ENCODE results near the gene GPER1. TPM values are rescaled to one million over a fixed set of nuclear protein-coding genes. Genes with fewer than 3 reads are reported as not detected.

The GPER1 gene
- total RNA-seq, 1 donor from 2014 or later = 1.2 TPM

DNA sequence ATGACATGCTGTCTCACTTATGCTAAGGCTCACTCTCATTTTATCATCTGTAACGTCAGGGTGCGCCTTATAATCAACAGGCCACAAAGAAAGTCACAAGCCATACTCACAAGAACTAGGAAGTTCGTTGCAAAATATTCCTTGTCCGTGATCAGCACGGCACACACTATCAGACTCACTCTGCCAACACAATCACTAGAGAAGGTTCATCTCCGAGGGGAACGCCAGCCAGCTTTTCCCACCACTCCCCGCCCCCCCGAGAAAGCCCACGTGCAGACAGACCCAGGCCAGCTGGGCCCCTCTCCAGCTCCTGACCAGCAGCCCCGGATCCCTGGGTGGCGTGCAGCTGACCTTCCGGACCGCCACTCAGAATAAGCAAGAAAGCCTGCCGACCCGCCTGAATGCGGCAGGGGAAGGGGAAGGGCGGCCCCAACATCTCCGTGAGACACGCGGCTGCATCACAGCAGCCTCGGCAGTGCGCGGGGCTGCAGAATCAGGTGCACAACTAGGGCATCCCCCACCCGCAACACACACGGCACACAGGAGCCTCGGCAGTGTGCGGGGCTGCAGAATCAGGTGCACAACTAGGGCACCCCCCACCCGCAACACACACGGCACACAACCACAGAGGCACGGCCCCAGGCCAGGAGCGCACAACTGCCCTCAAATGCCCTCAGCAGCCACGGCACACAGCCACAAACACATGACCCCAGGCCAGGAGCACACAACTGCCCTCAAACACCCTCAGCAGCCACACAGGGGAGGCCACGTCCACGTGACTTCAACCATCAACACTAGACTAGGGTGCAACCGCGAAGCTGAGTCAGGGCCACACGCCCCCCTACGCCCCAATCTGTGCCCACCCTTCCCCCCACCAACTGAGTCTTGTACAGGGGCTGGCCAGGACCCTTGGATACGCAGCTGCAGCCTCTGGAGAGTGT lies 46.1 kb upstream of the GPER1 start:
- Mint-ChIP-seq H3K36me3 (no peaks in the 10 kb centered on the region), H3K27me3 (ENCODE audit: insufficient read depth, low read depth) (peaks cover 5% of the 10 kb centered on the region), H3K4me3 (peak overlapping the region; percentile 36), H3K9me3 (no peaks in the 10 kb centered on the region), H3K27ac (peak overlapping the region; percentile 87), H3K4me1 (peaks cover 52% of the 10 kb centered on the region)
- Histone ChIP-seq H3K4me3 (no peak overlapping the region), H3K4me1 (peaks cover 39% of the 10 kb centered on the region), H3K9me3 (ENCODE audit: low read depth) (no peaks in the 10 kb centered on the region), H3F3A (ENCODE audit: low read depth) (peaks cover 30% of the 10 kb centered on the region), H3K27me3 (no peaks in the 10 kb centered on the region), H4K20me1 (ENCODE audit: low read depth) (peaks cover 19% of the 10 kb centered on the region), H2AFZ (replicated peaks) (no peak overlapping the region), H3K4me2 (peak overlapping the region; percentile 42), H3K9ac (no peak overlapping the region), H3K27ac (no peak overlapping the region), H3K79me2 (ENCODE audit: low read depth) (peaks cover 38% of the 10 kb centered on the region), H3K36me3 (no peaks in the 10 kb centered on the region)
- peak; percentile 56 for DNase-seq (ENCODE audit: low spot score)
- TF ChIP-seq, protein P1, sequence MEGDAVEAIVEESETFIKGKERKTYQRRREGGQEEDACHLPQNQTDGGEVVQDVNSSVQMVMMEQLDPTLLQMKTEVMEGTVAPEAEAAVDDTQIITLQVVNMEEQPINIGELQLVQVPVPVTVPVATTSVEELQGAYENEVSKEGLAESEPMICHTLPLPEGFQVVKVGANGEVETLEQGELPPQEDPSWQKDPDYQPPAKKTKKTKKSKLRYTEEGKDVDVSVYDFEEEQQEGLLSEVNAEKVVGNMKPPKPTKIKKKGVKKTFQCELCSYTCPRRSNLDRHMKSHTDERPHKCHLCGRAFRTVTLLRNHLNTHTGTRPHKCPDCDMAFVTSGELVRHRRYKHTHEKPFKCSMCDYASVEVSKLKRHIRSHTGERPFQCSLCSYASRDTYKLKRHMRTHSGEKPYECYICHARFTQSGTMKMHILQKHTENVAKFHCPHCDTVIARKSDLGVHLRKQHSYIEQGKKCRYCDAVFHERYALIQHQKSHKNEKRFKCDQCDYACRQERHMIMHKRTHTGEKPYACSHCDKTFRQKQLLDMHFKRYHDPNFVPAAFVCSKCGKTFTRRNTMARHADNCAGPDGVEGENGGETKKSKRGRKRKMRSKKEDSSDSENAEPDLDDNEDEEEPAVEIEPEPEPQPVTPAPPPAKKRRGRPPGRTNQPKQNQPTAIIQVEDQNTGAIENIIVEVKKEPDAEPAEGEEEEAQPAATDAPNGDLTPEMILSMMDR (IDR thresholded peaks at IDR 0.05) = no peak
- TF ChIP-seq EZH2 (IDR thresholded peaks at IDR 0.05) (no peak), EZH2phosphoT487 (IDR thresholded peaks at IDR 0.05) (no peak)

DNA sequence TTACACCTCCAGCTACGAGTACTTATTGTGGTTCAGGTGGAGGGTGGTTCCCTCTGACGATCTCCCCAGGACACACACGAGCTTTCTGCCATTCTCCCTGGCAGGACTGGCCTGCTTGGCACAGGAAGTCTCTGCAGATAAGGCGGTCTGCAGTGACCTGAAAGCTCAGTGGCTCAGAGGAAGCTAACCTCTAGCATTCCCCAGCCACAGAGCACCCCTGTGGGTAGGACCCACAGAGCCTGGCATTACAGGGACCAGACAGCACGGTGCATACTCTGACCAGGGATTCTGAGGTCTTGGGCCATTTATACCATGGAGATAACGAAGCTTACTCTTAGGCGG lies 45.5 kb upstream of the GPER1 start:
- Histone ChIP-seq H3K4me3 (no peak overlapping the region), H3F3A (ENCODE audit: low read depth) (peaks cover 34% of the 10 kb centered on the region), H3K9me3 (ENCODE audit: low read depth) (no peaks in the 10 kb centered on the region), H2AFZ (replicated peaks) (no peak overlapping the region), H3K9ac (no peak overlapping the region), H3K4me2 (no peak overlapping the region), H3K36me3 (no peaks in the 10 kb centered on the region), H3K27ac (no peak overlapping the region), H3K27me3 (no peaks in the 10 kb centered on the region), H4K20me1 (ENCODE audit: low read depth) (peaks cover 26% of the 10 kb centered on the region), H3K79me2 (ENCODE audit: low read depth) (peaks cover 38% of the 10 kb centered on the region), H3K4me1 (peaks cover 45% of the 10 kb centered on the region)
- no peak for TF ChIP-seq EZH2phosphoT487 (IDR thresholded peaks at IDR 0.05)
- TF ChIP-seq EZH2 (IDR thresholded peaks at IDR 0.05) = no peak
- TF ChIP-seq, protein P1 (IDR thresholded peaks at IDR 0.05) = no peak
- Mint-ChIP-seq H3K9me3 (no peaks in the 10 kb centered on the region), H3K36me3 (no peaks in the 10 kb centered on the region), H3K27ac (no peak overlapping the region), H3K4me3 (no peak overlapping the region), H3K27me3 (ENCODE audit: insufficient read depth, low read depth) (peaks cover 5% of the 10 kb centered on the region), H3K4me1 (peaks cover 58% of the 10 kb centered on the region)
- DNase-seq (ENCODE audit: low spot score) = no peak

DNA sequence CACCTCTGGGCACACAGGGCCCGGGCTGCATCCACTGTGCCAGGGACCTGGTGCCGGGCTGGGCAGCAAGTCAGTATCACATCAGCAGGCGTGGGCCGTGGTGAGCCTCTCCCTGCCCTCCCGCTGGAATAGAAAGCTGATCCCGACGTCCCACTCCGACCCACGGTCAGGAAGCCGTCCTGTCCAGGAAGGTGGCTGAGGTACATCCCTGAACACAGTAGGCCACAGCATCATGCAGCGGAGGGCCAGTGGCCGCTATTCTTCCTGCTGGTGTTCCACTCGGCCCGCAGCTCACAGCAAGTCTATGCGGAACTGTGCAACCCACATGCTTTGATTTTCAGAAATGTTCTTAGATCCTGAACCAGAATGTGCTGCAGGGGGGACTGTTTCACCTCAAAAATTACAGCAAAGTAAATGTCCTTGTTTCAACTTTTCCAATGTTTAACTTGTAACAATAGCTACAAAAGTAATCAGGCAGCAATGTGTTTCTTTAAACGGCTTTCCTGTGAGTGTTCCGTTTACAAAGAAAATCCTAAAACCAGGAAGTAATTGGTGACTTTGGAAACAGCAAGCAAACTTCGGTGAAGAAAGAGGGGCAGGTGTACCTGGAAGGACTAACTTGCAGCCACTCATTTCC lies 44.2 kb upstream of the GPER1 start:
- Histone ChIP-seq H3K27ac (peak overlapping the region; percentile 72), H3K36me3 (no peaks in the 10 kb centered on the region)

More for the DNA sequence above, 44.2 kb upstream of the GPER1 start:
- Mint-ChIP-seq H3K4me3 (peak overlapping the region; percentile 79), H3K36me3 (no peaks in the 10 kb centered on the region), H3K27ac (peak overlapping the region; percentile 95), H3K4me1 (peaks cover 69% of the 10 kb centered on the region), H3K27me3 (ENCODE audit: insufficient read depth, low read depth) (peaks cover 5% of the 10 kb centered on the region), H3K9me3 (no peaks in the 10 kb centered on the region)
- no peak for DNase-seq (ENCODE audit: low spot score)
- Histone ChIP-seq H3K79me2 (ENCODE audit: low read depth) (peaks cover 41% of the 10 kb centered on the region), H3K9ac (peak overlapping the region; percentile 22), H3K4me3 (peak overlapping the region; percentile 38), H3K27me3 (no peaks in the 10 kb centered on the region), H3F3A (ENCODE audit: low read depth) (peaks cover 46% of the 10 kb centered on the region), H4K20me1 (ENCODE audit: low read depth) (peaks cover 38% of the 10 kb centered on the region), H3K4me2 (peak overlapping the region; percentile 77), H3K9me3 (ENCODE audit: low read depth) (no peaks in the 10 kb centered on the region), H3K4me1 (peaks cover 56% of the 10 kb centered on the region), H2AFZ (replicated peaks) (no peak overlapping the region)
- no peak for TF ChIP-seq EZH2 (IDR thresholded peaks at IDR 0.05)
- no peak for TF ChIP-seq EZH2phosphoT487 (IDR thresholded peaks at IDR 0.05)
- TF ChIP-seq, protein P1 (IDR thresholded peaks at IDR 0.05) = no peak
